HEK293 (cell line): ENCODE data around the gene ZIC5.

ENCODE experiments used
- CTCF ChIA-PET: fragments of 350-600 bp; formaldehyde crosslinking; extraction: SDS; loops from one replicate; lab custom pipeline; 2021; ENCODE audit warnings: antibody characterized with exemption; lab: Yijun Ruan, JAX
- POLR2A ChIA-PET: fragments of 300-600 bp; formaldehyde crosslinking; extraction: SDS; loops from one replicate; lab custom pipeline; 2020; ENCODE audit warnings: antibody characterized with exemption, inconsistent platforms; lab: Yijun Ruan, JAX
- H3K27ac ChIP-seq: fragments of 200-500 bp; sonication (Bioruptor generic); 2 replicates; pipeline ENCODE4 v1.5.1; 2014; ENCODE audit warnings: low read depth, low read length, control low read depth, inconsistent platforms; ENCODE audit errors: extremely low read depth
- H3K36me3 ChIP-seq, 2 experiments: fragments of 200-500 bp in 1 of 2; sonication (Bioruptor generic) in 1 of 2; 1 replicate in 1 of 2; 2 replicates in 1 of 2; pipeline ENCODE4 v1.5.1; 2014 to 2017; ENCODE audit warnings: inconsistent platforms in 2 of 2, low read length in 2 of 2; ENCODE audit not compliant: control insufficient read depth in 2 of 2, insufficient read depth in 1 of 2
- H3K4me1 ChIP-seq: fragments of 200-500 bp; sonication (Bioruptor generic); 2 replicates; pipeline ENCODE4 v1.5.1; 2014; ENCODE audit warnings: mild to moderate bottlenecking, low read length, inconsistent platforms; ENCODE audit not compliant: control insufficient read depth, insufficient read depth
- H3K4me3 ChIP-seq: 2 replicates; pipeline ENCODE4 v1.5.1; 2011; ENCODE audit warnings: low read depth, mild to moderate bottlenecking, control low read depth, low read length, moderate library complexity
- H3K9me3 ChIP-seq: fragments of 200-500 bp; sonication (Bioruptor generic); 2 replicates; pipeline ENCODE4 v1.5.1; 2014; ENCODE audit warnings: low read depth, low read length, inconsistent platforms; ENCODE audit not compliant: control insufficient read depth, insufficient read depth
- BCL11A ChIP-seq: fragments of 450-650 bp; formaldehyde crosslinking; IDR thresholded peaks from 2 replicates; pipeline ENCODE4 v1.5.1; 2016; ENCODE audit warnings: low read depth, missing biosample characterization, missing genetic modification characterization
- BCL6B ChIP-seq: fragments of 450-650 bp; formaldehyde crosslinking; IDR thresholded peaks from 2 replicates; pipeline ENCODE4 v1.5.1; 2017; ENCODE audit warnings: missing biosample characterization, missing genetic modification characterization
- CTCF ChIP-seq: fragments of 450-650 bp; formaldehyde crosslinking; IDR thresholded peaks from 2 replicates; pipeline ENCODE4 v1.5.1; 2016; ENCODE audit warnings: missing biosample characterization, missing genetic modification characterization
- EGR2 ChIP-seq: fragments of 450-650 bp; formaldehyde crosslinking; IDR thresholded peaks from 2 replicates; pipeline ENCODE4 v1.5.1; 2016; ENCODE audit warnings: low read depth, missing biosample characterization, missing genetic modification characterization
- MZF1 ChIP-seq: fragments of 450-650 bp; formaldehyde crosslinking; IDR thresholded peaks from 2 replicates; pipeline ENCODE4 v1.5.1; 2017; ENCODE audit warnings: missing biosample characterization, missing genetic modification characterization, borderline replicate concordance
- PRDM1 ChIP-seq: fragments of 450-650 bp; formaldehyde crosslinking; IDR thresholded peaks from 2 replicates; pipeline ENCODE4; 2016; ENCODE audit warnings: missing biosample characterization, missing genetic modification characterization
- REPIN1 ChIP-seq: fragments of 450-650 bp; formaldehyde crosslinking; IDR thresholded peaks from 2 replicates; pipeline ENCODE4 v1.5.1; 2017; ENCODE audit warnings: missing biosample characterization, missing genetic modification characterization, low read depth
- SCRT1 ChIP-seq: fragments of 450-650 bp; formaldehyde crosslinking; IDR thresholded peaks from 2 replicates; pipeline ENCODE4 v1.5.1; 2016; ENCODE audit warnings: missing biosample characterization, missing genetic modification characterization, borderline replicate concordance
- SP2 ChIP-seq: fragments of 450-650 bp; formaldehyde crosslinking; IDR thresholded peaks from 2 replicates; pipeline ENCODE4 v1.5.1; 2016; ENCODE audit warnings: missing biosample characterization, missing genetic modification characterization
- WT1 ChIP-seq: fragments of 450-650 bp; formaldehyde crosslinking; IDR thresholded peaks from 2 replicates; pipeline ENCODE4 v1.5.1; 2016; ENCODE audit warnings: missing biosample characterization, missing genetic modification characterization
- ZFHX2 ChIP-seq: fragments of 450-650 bp; formaldehyde crosslinking; conservative IDR thresholded peaks from 2 replicates; pipeline ENCODE4 v1.5.1; 2016; ENCODE audit warnings: missing biosample characterization, missing genetic modification characterization
- ZFP41 ChIP-seq: fragments of 450-650 bp; formaldehyde crosslinking; IDR thresholded peaks from 2 replicates; pipeline ENCODE4 v1.5.1; 2016; ENCODE audit warnings: missing biosample characterization, missing genetic modification characterization, borderline replicate concordance
- ZIC2 ChIP-seq: fragments of 450-650 bp; formaldehyde crosslinking; IDR thresholded peaks from 2 replicates; pipeline ENCODE4 v1.5.1; 2016; ENCODE audit warnings: missing biosample characterization, missing genetic modification characterization
- ZNF10 ChIP-seq: fragments of 450-650 bp; formaldehyde crosslinking; IDR thresholded peaks from 2 replicates; pipeline ENCODE4 v1.5.1; 2017; ENCODE audit warnings: missing biosample characterization, missing genetic modification characterization
- ZNF223 ChIP-seq: fragments of 450-650 bp; formaldehyde crosslinking; IDR thresholded peaks from 2 replicates; pipeline ENCODE4 v1.5.1; 2016; ENCODE audit warnings: missing biosample characterization, missing genetic modification characterization
- ZNF335 ChIP-seq: fragments of 450-650 bp; formaldehyde crosslinking; conservative IDR thresholded peaks from 2 replicates; pipeline ENCODE4 v1.5.1; 2016; ENCODE audit warnings: missing biosample characterization, missing genetic modification characterization
- ZNF354C ChIP-seq: fragments of 450-650 bp; formaldehyde crosslinking; IDR thresholded peaks from 2 replicates; pipeline ENCODE4 v1.5.1; 2016; ENCODE audit warnings: missing biosample characterization, missing genetic modification characterization, low read depth, borderline replicate concordance
- ZNF362 ChIP-seq: fragments of 450-650 bp; formaldehyde crosslinking; IDR thresholded peaks from 2 replicates; pipeline ENCODE4 v1.5.1; 2016; ENCODE audit warnings: missing biosample characterization, missing genetic modification characterization
- ZNF423 ChIP-seq: fragments of 450-650 bp; formaldehyde crosslinking; IDR thresholded peaks from 2 replicates; pipeline ENCODE4 v1.5.1; 2016; ENCODE audit warnings: missing biosample characterization, missing genetic modification characterization
- ZNF488 ChIP-seq: fragments of 450-650 bp; formaldehyde crosslinking; IDR thresholded peaks from 2 replicates; pipeline ENCODE4 v1.5.1; 2016; ENCODE audit warnings: missing biosample characterization, missing genetic modification characterization
- ZNF558 ChIP-seq: fragments of 450-650 bp; formaldehyde crosslinking; IDR thresholded peaks from 2 replicates; pipeline ENCODE4 v1.5.1; 2016; ENCODE audit warnings: missing biosample characterization, missing genetic modification characterization
- ZNF629 ChIP-seq: fragments of 450-650 bp; formaldehyde crosslinking; IDR thresholded peaks from 2 replicates; pipeline ENCODE4 v1.5.1; 2017; ENCODE audit warnings: missing biosample characterization, missing genetic modification characterization
- ZNF645 ChIP-seq: fragments of 450-650 bp; formaldehyde crosslinking; IDR thresholded peaks from 2 replicates; pipeline ENCODE4; 2016; ENCODE audit warnings: missing biosample characterization, missing genetic modification characterization
- ZNF692 ChIP-seq: fragments of 450-650 bp; formaldehyde crosslinking; IDR thresholded peaks from 2 replicates; pipeline ENCODE4 v1.5.1; 2016; ENCODE audit warnings: missing biosample characterization, missing genetic modification characterization
- ZSCAN16 ChIP-seq: fragments of 450-650 bp; formaldehyde crosslinking; IDR thresholded peaks from 2 replicates; pipeline ENCODE4 v1.5.1; 2016; ENCODE audit warnings: missing biosample characterization, missing genetic modification characterization

The ZIC5 gene

GRCh38 chr13:99970651-99971575 is 654 bp downstream of the ZIC5 start (continued):
- no peak for TF ChIP-seq CTCF (tag by site-specific recombination)
- no peak for TF ChIP-seq ZNF354C (tag by site-specific recombination)
- no peak for TF ChIP-seq BCL6B (tag by site-specific recombination)
- no peak for TF ChIP-seq EGR2 (tag by site-specific recombination)
- no peak for TF ChIP-seq MZF1 (tag by site-specific recombination)
- TF ChIP-seq ZNF558 (tag by site-specific recombination): no peak
- TF ChIP-seq WT1 (tag by site-specific recombination): no peak
- TF ChIP-seq ZFHX2: no peak
- TF ChIP-seq ZNF223 (tag by site-specific recombination): no peak
- TF ChIP-seq ZNF645 (tag by site-specific recombination): no peak
- TF ChIP-seq ZNF423 (tag by site-specific recombination): peak; percentile 24; the same call in 1 of the 2 replicates
- TF ChIP-seq ZNF488 (tag by site-specific recombination): no peak
- no peak for TF ChIP-seq ZNF10 (tag by site-specific recombination)
- no peak for TF ChIP-seq BCL11A (tag by site-specific recombination)
- TF ChIP-seq ZIC2 (tag by site-specific recombination): peak; percentile 54; the same call in 1 of the 2 replicates

- ChIA-PET CTCF (interaction anchor here (0.6 to 1.2 kb wide), 6 partner anchors 9 to 410 kb away, joined by 3 to 7 read pairs (median 4); no protein-coding TSS in a partner anchor), POLR2A (interaction anchor here (0.6 to 2.7 kb wide), 10 partner anchors 12 to 704 kb away, joined by 3 to 101 read pairs (median 4); partner anchors contain the start of genes PCCA, TMTC4 and ZIC2)
- Histone ChIP-seq H3K9me3 (no peaks in the 10 kb centered on the region), H3K4me3 (peak overlapping the region; percentile 73), H3K4me1 (peaks cover 9% of the 10 kb centered on the region), H3K36me3 (peaks cover 0 to 15% of the 10 kb centered on the region in 2 experiments; a peak in 1 of 3 replicates), H3K27ac (peak overlapping the region; percentile 100)
- no peak for TF ChIP-seq ZFP41 (tag by site-specific recombination)
- TF ChIP-seq ZNF362 (tag by site-specific recombination): peak; percentile 96
- no peak for TF ChIP-seq ZNF10 (tag by site-specific recombination)
- TF ChIP-seq REPIN1: no peak
- TF ChIP-seq PRDM1 (tag by site-specific recombination): peak; percentile 81
- peak; percentile 71 for TF ChIP-seq ZNF629 (tag by site-specific recombination)
- TF ChIP-seq ZNF692: no peak; the same call in 1 of the 2 replicates
- peak; percentile 93 for TF ChIP-seq SCRT1 (tag by site-specific recombination)
- peak; percentile 63 for TF ChIP-seq ZNF335 (tag by site-specific recombination)
- peak; percentile 27 for TF ChIP-seq SP2 (tag by site-specific recombination)
- peak; percentile 52 for TF ChIP-seq ZSCAN16 (tag by site-specific recombination)
Measured at GRCh38 chr13:99969919-99970650, 1.5 kb downstream of the ZIC5 start.
